Subcutaneous adipose tissue (tissue), 4 donors: Measurements from ENCODE around the gene KCNJ10. TPM values are rescaled to one million over a fixed set of nuclear protein-coding genes. Genes with fewer than 3 reads are reported as not detected.

Experiments
- total RNA-seq, 4 donors: library from RNA; depleted of rRNA; stranded (reverse); fragments of >200 nt; gene quantifications; one replicate each; pipeline ENCODE4 v1.1.0, GENCODE V29; 2016
- TF ChIP-seq, protein P1 (sequence below): fragments of 450-650 bp; IDR thresholded peaks from one replicate; pipeline ENCODE4 v1.5.1; 2016; ENCODE audit warnings: low read depth, mild to moderate bottlenecking, control low read depth, antibody characterized with exemption, moderate library complexity

Gene KCNJ10
- total RNA-seq, 4 donors from 2014 or later = not detected

DNA sequence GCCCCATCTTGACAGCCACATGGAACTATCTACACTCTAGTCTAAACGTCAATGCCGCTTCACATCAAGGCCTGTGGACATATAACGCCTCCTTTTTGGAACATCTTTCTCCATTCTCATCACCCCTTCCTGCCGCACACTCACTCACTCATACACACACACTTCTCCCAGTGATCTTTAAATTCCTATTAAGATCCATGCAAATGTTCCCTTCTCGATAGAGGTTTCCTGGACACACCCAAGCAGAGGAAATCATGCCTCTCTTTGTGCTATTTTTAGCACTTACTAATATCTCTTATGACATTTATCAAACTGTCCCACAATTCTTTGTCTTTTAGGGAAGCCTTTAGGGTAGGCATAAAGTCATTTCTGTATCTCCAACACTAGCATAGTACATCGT is 87.7 kb downstream of the KCNJ10 start:
- TF ChIP-seq, protein P1, sequence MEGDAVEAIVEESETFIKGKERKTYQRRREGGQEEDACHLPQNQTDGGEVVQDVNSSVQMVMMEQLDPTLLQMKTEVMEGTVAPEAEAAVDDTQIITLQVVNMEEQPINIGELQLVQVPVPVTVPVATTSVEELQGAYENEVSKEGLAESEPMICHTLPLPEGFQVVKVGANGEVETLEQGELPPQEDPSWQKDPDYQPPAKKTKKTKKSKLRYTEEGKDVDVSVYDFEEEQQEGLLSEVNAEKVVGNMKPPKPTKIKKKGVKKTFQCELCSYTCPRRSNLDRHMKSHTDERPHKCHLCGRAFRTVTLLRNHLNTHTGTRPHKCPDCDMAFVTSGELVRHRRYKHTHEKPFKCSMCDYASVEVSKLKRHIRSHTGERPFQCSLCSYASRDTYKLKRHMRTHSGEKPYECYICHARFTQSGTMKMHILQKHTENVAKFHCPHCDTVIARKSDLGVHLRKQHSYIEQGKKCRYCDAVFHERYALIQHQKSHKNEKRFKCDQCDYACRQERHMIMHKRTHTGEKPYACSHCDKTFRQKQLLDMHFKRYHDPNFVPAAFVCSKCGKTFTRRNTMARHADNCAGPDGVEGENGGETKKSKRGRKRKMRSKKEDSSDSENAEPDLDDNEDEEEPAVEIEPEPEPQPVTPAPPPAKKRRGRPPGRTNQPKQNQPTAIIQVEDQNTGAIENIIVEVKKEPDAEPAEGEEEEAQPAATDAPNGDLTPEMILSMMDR = no peak

DNA sequence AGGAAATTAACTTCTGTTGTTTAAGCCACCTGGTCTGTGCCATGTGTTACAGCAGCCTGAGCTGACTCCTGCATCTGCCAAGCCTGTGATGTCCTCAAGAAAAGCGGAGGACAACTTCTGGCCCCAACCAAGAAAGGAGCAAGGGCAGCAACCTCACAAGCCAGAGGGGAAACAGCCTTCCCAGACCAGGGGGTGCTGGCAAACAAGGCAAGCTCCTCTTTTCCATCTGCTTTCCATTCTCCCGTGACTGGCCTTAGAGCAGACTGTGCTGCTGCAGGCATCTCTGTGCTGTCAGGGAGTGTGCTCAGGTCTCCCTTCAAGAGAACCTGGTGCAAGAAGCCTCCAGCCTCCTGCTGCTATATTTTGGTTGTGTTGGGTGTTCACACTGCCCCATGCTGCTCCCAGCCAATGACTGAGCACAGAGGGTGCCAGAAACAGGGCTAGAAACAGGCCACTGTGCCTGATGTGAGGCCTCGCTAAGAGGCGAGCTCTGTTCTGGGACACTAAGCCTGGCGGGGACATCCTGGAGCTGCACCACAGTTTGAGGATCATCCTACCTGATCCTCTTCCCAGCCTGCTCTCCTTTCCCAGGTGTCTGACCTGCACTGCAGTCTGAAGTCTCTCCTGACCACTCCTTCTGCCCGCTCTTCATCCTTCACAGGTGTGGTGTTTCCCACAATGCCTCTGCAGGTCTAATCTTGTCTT is 88.5 kb downstream of the KCNJ10 start:
- TF ChIP-seq, protein P1 = no peak

DNA sequence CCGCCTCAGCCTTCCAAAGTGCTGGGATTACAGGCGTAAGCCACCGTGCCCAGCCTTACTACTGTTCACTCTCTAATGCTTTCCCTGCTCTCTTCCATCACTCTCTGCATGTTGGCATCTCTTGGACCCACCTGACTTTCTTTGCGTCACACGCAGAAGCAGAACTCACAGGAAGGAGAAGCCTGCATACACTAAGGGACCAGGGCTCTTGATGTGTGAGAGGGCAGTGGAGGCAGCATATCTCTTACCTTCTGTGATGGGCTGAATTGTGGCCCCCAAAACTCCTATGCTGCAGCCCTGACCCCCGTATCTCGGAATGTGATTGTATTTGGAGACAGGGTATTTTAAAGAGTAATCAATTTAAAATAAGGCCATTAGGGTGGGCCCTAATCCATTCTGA is 89.2 kb downstream of the KCNJ10 start:
- TF ChIP-seq, protein P1 = no peak

DNA sequence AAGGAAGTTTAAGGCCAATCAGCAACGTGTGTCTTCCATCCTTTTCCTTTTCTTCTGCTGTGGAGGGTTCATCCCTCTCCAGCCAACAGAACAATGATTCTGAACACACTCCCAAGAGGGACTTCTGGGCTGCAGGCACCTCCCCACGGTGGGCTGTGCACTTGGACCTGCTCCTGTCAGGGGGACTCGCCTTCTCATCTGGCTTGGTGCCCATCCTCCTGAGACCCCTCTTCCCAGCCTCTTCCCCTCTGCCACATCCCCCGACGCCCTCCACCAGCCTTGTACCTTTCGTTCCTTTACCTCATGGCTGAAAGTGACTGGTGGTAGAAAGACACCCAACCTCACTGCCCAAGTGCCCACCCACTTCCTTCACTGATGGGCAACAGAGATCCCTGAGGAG is 89.9 kb downstream of the KCNJ10 start:
- TF ChIP-seq, protein P1 = no peak

DNA sequence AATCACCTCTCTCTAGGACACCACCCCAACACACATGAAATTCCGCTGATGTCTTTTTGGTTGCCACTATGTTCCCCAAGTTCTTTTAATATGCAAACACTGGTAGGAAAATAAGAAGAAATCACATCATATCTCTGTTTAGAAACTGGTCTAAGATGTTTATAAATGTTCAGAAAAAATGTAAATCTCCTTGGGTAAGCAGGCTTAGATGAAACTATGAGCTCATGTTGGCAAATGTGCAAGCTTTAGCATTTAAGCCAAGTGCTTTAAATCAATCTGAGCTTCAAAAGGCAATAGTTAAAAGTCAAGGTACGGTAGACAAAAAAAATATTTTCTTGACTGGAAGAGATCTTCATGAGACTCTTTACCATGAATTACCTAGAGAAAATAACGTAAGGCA is 90.7 kb downstream of the KCNJ10 start:
- TF ChIP-seq, protein P1 = no peak

DNA sequence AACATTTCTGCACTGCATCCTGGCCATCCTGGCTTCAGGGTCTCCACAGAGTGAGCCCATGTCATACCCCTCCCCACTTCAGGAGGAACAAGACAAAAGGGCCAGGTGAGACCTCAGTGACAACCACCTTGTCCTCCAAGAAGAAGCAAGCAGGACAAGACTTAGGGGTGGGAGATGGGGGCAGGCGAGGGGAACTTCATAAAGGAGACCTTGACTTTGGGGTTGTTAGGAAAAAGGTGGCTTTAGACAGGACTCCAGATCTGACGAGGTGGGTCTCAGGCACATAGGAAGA is 91.9 kb downstream of the KCNJ10 start:
- TF ChIP-seq, protein P1 = no peak

DNA sequence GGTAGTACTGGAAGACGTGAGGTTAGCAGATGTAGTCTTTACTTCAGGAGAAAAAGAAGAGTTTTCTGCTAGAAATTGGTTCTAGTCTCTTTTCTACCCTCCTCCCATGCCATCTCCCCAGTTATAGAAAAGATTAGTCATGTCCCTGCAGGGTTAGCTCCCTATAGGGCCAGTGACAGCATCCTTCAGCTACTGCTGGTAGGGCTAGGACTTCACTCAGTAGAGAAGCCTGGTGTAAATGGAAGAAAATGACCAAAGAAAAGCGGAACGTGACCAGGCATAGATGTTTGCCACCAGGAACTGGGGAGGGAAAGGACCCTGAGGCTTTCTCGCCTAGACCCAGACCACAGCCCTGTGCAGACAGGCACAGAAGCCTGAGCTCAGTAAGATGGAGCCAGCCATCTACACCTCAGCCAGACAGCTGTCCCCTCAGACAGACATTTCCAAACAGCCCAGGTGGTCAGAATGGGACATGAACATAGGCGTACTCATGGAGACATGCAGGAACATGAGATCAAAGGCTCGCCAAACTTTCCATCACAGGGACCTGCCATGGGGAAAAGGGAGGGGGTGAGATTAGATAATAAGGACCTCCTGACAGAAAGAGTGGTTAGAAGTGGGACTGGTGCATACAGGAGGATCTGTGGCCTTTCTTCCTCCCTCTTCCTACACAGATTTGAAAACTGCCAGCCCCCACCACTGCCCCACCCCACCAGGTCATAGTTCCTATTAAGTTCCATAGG is 92.4 kb downstream of the KCNJ10 start:
- TF ChIP-seq, protein P1 = no peak
